Measurements from ENCODE around the gene SLC6A7.

SLC6A7 gene

GRCh38 chr5:150172556-150172955, 17.3 kb upstream of the SLC6A7 start:
- no peak for DNase-seq (ENCODE audit: low read depth in 1 of 2, low spot score in 1 of 2)

GRCh38 chr5:150173161-150173560, 16.7 kb upstream of the SLC6A7 start:
- no peak for DNase-seq (ENCODE audit: low read depth in 1 of 2, low spot score in 1 of 2)

GRCh38 chr5:150174285-150174684, 15.6 kb upstream of the SLC6A7 start:
- DNase-seq (ENCODE audit: low read depth in 1 of 2, low spot score in 1 of 2), result no peak

GRCh38 chr5:150175076-150175475, 14.8 kb upstream of the SLC6A7 start:
- no peak for DNase-seq (ENCODE audit: low read depth in 1 of 2, low spot score in 1 of 2)

- no peak for DNase-seq (ENCODE audit: low read depth in 1 of 2, low spot score in 1 of 2)
These were observed 14.3 kb upstream of the SLC6A7 start for GRCh38 chr5:150175536-150175935.

- DNase-seq (ENCODE audit: low read depth in 1 of 2, low spot score in 1 of 2), result no peak
These were observed 13.0 kb upstream of the SLC6A7 start for GRCh38 chr5:150176745-150177477.

GRCh38 chr5:150177721-150178120, 12.1 kb upstream of the SLC6A7 start:
- DNase-seq (ENCODE audit: low read depth in 1 of 2, low spot score in 1 of 2), result no peak

GRCh38 chr5:150178262-150178661, 11.6 kb upstream of the SLC6A7 start:
- DNase-seq (ENCODE audit: low read depth in 1 of 2, low spot score in 1 of 2), result no peak

GRCh38 chr5:150179019-150179620, 10.7 kb upstream of the SLC6A7 start:
- DNase-seq (ENCODE audit: low read depth in 1 of 2, low spot score in 1 of 2), result no peak

GRCh38 chr5:150180241-150181026, 9.4 kb upstream of the SLC6A7 start:
- DNase-seq (ENCODE audit: low read depth in 1 of 2, low spot score in 1 of 2), result no peak

GRCh38 chr5:150181027-150181426, 8.8 kb upstream of the SLC6A7 start:
- DNase-seq (ENCODE audit: low read depth in 1 of 2, low spot score in 1 of 2), result no peak

- no peak for DNase-seq (ENCODE audit: low read depth in 1 of 2, low spot score in 1 of 2)
These were observed 7.9 kb upstream of the SLC6A7 start for GRCh38 chr5:150181766-150182545.

- DNase-seq (ENCODE audit: low read depth in 1 of 2, low spot score in 1 of 2), result no peak
These were observed 7.1 kb upstream of the SLC6A7 start for GRCh38 chr5:150182774-150183173.

- no peak for DNase-seq (ENCODE audit: low read depth in 1 of 2, low spot score in 1 of 2)
These were observed 6.4 kb upstream of the SLC6A7 start for GRCh38 chr5:150183436-150183835.

GRCh38 chr5:150184006-150184405, 5.9 kb upstream of the SLC6A7 start:
- DNase-seq (ENCODE audit: low read depth in 1 of 2, low spot score in 1 of 2), result no peak

- no peak for DNase-seq (ENCODE audit: low read depth in 1 of 2, low spot score in 1 of 2)
These were observed 4.6 kb upstream of the SLC6A7 start for GRCh38 chr5:150184990-150185912.

GRCh38 chr5:150186137-150186536, 3.7 kb upstream of the SLC6A7 start:
- no peak for DNase-seq (ENCODE audit: low read depth in 1 of 2, low spot score in 1 of 2)

- DNase-seq (ENCODE audit: low read depth in 1 of 2, low spot score in 1 of 2), result no peak
These were observed 3.0 kb upstream of the SLC6A7 start for GRCh38 chr5:150186897-150187296.

GRCh38 chr5:150188146-150188842, 1.6 kb upstream of the SLC6A7 start:
- DNase-seq (ENCODE audit: low read depth in 1 of 2, low spot score in 1 of 2), result no peak

GRCh38 chr5:150189326-150189725, 536 bp upstream of the SLC6A7 start:
- no peak for DNase-seq (ENCODE audit: low read depth in 1 of 2, low spot score in 1 of 2)

All from activated T-helper 1 cell treated with anti-CD3 and anti-CD28 coated beads, Interleukin-2, amount 50 U/mL, for 16 hours (primary cell).